CD4-positive, CD25-positive, alpha-beta regulatory T cell (primary cell): ENCODE measurements around the gene MMP25. TPM values are rescaled to one million over a fixed set of nuclear protein-coding genes. Genes with fewer than 3 reads are reported as not detected.
"Not testable (repeated sequence)": the region's sequence is repeated elsewhere in the genome, so short reads cannot be mapped to it uniquely, and the experiment has no call there.

Experiments used
- ATAC-seq, 2 donors: fragments of 150-1000 bp; cut with Tn5 transposase; one replicate each; pipeline ENCODE4 v1.10.0; 2021; ENCODE audit warnings: low read depth in 2 of 2, moderate number of reproducible peaks in 2 of 2, moderate library complexity in 1 of 2
- DNase-seq, 3 donors: peaks; one replicate each; pipeline versions ENCODE4 v3.0.0 to v3.0.0-alpha.2; 2012 to 2022; ENCODE audit warnings: mixed read lengths in 1 of 3
- H3K27ac ChIP-seq: one replicate; pipeline ENCODE4 v1.7.0; 2013; ENCODE audit warnings: mild to moderate bottlenecking, low read length; ENCODE audit not compliant: insufficient read depth, poor library complexity, severe bottlenecking
- H3K27me3 ChIP-seq: one replicate; pipeline ENCODE4 v1.7.0; 2013; ENCODE audit warnings: low read length; ENCODE audit not compliant: control insufficient read depth, insufficient read depth
- H3K36me3 ChIP-seq: one replicate; pipeline ENCODE4 v1.7.0; 2013; ENCODE audit warnings: mild to moderate bottlenecking, low read length, moderate library complexity; ENCODE audit not compliant: control insufficient read depth, insufficient read depth
- H3K4me1 ChIP-seq: 2 replicates; pipeline ENCODE4 v1.7.0; 2013; ENCODE audit warnings: mild to moderate bottlenecking, low read length; ENCODE audit not compliant: insufficient read depth, control insufficient read depth, poor library complexity, severe bottlenecking
- H3K4me3 ChIP-seq: one replicate; pipeline ENCODE4 v1.7.0; 2013; ENCODE audit warnings: low read depth, mild to moderate bottlenecking, low read length, moderate library complexity
- H3K9me3 ChIP-seq, 2 experiments: 1 replicate in 1 of 2; 2 replicates in 1 of 2; pipeline ENCODE4 v1.7.0; 2013; ENCODE audit warnings: low read length in 2 of 2, mild to moderate bottlenecking in 1 of 2, moderate library complexity in 1 of 2; ENCODE audit not compliant: control insufficient read depth in 2 of 2
- H3K27ac Mint-ChIP-seq, 3 donors: one replicate each; pipeline ENCODE4 v1.8.0; 2020 to 2022; ENCODE audit warnings: mild to moderate bottlenecking in 3 of 3, mixed read lengths in 3 of 3, moderate library complexity in 2 of 3
- H3K27me3 Mint-ChIP-seq: one replicate; pipeline ENCODE4 v1.8.0; 2022; ENCODE audit warnings: mild to moderate bottlenecking, mixed read lengths
- H3K36me3 Mint-ChIP-seq: one replicate; pipeline ENCODE4 v1.8.0; 2020; ENCODE audit warnings: mixed read lengths
- H3K4me1 Mint-ChIP-seq, 4 donors: one replicate each; pipeline ENCODE4 v1.8.0; 2020 to 2022; ENCODE audit warnings: mixed read lengths in 4 of 4, mild to moderate bottlenecking in 1 of 4
- H3K4me3 Mint-ChIP-seq, 4 donors: one replicate each; pipeline ENCODE4 v1.8.0; 2020 to 2022; ENCODE audit warnings: mild to moderate bottlenecking in 4 of 4, mixed read lengths in 4 of 4, moderate library complexity in 3 of 4
- H3K9me3 Mint-ChIP-seq, 7 donors: one replicate each; pipeline ENCODE4 v1.8.0; 2020 to 2022; ENCODE audit warnings: mixed read lengths in 7 of 7, mild to moderate bottlenecking in 3 of 7, moderate library complexity in 2 of 7
- polyA plus RNA-seq, 4 donors: library from polyadenylated mRNA; unstranded; fragments of 300-500 nt; fragmentation: Illumina TruSeq; gene quantifications; one replicate each; pipeline ENCODE4 v1.2.3, GENCODE V29; 2021
- total RNA-seq: library from RNA; stranded (reverse); gene quantifications from one replicate; pipeline ENCODE4 v1.2.3, GENCODE V29; 2022

Gene MMP25
- total and polyA plus RNA-seq, 5 donors from 2014 or later, result 0.16 to 1.6 (median 0.65) TPM; not detected in 1

GRCh38 chr16:3055734-3056115, 9.4 kb downstream of the MMP25 start:
- not testable (repeated sequence) for H3K4me3 ChIP-seq, ATAC-seq, H3K9me3 ChIP-seq, H3K36me3 ChIP-seq, H3K27ac ChIP-seq, H3K27me3 ChIP-seq, H3K27me3 Mint-ChIP-seq, H3K9me3 Mint-ChIP-seq, DNase-seq
- H3K4me3 Mint-ChIP-seq, result peak overlapping the region in 3 of 4 donors; percentile 44 to 82 (median 78)
- H3K4me1 ChIP-seq, result peaks cover 42% of the 10 kb centered on the region
- peaks cover 0 to 50% (median 27%) of the 10 kb centered on the region in 4 donors for H3K4me1 Mint-ChIP-seq
- peaks cover 14% of the 10 kb centered on the region for H3K36me3 Mint-ChIP-seq
- peak overlapping the region in 1 of 3 donors; percentile 26 for H3K27ac Mint-ChIP-seq

- DNase-seq (no peak), ATAC-seq (no peak)
- Histone ChIP-seq H3K9me3 (no peaks in the 10 kb centered on the region), H3K36me3 (no peaks in the 10 kb centered on the region), H3K27ac (no peak overlapping the region), H3K4me1 (peaks cover 42% of the 10 kb centered on the region), H3K4me3 (no peak overlapping the region), H3K27me3 (no peaks in the 10 kb centered on the region)
- peak overlapping the region in 2 of 3 donors; percentile 7 to 66 for H3K27ac Mint-ChIP-seq
- peaks cover 14% of the 10 kb centered on the region for H3K36me3 Mint-ChIP-seq
- H3K4me1 Mint-ChIP-seq, result peaks cover 0 to 50% (median 27%) of the 10 kb centered on the region in 4 donors
- H3K4me3 Mint-ChIP-seq, result peak overlapping the region; percentile 35 to 91 (median 70)
- no peaks in the 10 kb centered on the region for H3K27me3 Mint-ChIP-seq
- no peaks in the 10 kb centered on the region for H3K9me3 Mint-ChIP-seq
These were observed 10.2 kb downstream of the MMP25 start for GRCh38 chr16:3056336-3057180.

- no peaks in the 10 kb centered on the region for H3K9me3 Mint-ChIP-seq
- H3K27ac Mint-ChIP-seq, result peak overlapping the region in 2 of 3 donors; percentile 7 to 66
- H3K4me1 Mint-ChIP-seq, result peaks cover 0 to 52% (median 23%) of the 10 kb centered on the region in 4 donors
- Histone ChIP-seq H3K27ac (peak overlapping the region; percentile 33), H3K36me3 (no peaks in the 10 kb centered on the region), H3K27me3 (no peaks in the 10 kb centered on the region), H3K9me3 (no peaks in the 10 kb centered on the region), H3K4me3 (no peak overlapping the region), H3K4me1 (peaks cover 47% of the 10 kb centered on the region)
- no peaks in the 10 kb centered on the region for H3K27me3 Mint-ChIP-seq
- no peak for DNase-seq
- no peak for ATAC-seq
- H3K36me3 Mint-ChIP-seq, result peaks cover 14% of the 10 kb centered on the region
- peak overlapping the region; percentile 65 to 91 (median 76) for H3K4me3 Mint-ChIP-seq
These were observed 11.1 kb downstream of the MMP25 start for GRCh38 chr16:3057181-3058138.

GRCh38 chr16:3058139-3059030, 12.0 kb downstream of the MMP25 start:
- H3K27ac Mint-ChIP-seq, result peak overlapping the region; percentile 54 to 87 (median 80)
- DNase-seq (peak in 2 of 3 donors; percentile 40 to 77), ATAC-seq (peak; percentile 35 to 42)
- Histone ChIP-seq H3K27me3 (no peaks in the 10 kb centered on the region), H3K27ac (peak overlapping the region; percentile 79), H3K4me3 (no peak overlapping the region), H3K9me3 (no peaks in the 10 kb centered on the region), H3K4me1 (peaks cover 47% of the 10 kb centered on the region), H3K36me3 (no peaks in the 10 kb centered on the region)
- H3K4me1 Mint-ChIP-seq, result peaks cover 4 to 61% (median 28%) of the 10 kb centered on the region in 4 donors
- peak overlapping the region; percentile 88 to 92 (median 92) for H3K4me3 Mint-ChIP-seq
- peaks cover 14% of the 10 kb centered on the region for H3K36me3 Mint-ChIP-seq
- no peaks in the 10 kb centered on the region for H3K27me3 Mint-ChIP-seq
- H3K9me3 Mint-ChIP-seq, result no peaks in the 10 kb centered on the region

GRCh38 chr16:3059041-3059722, 12.8 kb downstream of the MMP25 start:
- no peaks in the 10 kb centered on the region for H3K36me3 ChIP-seq
- Mint-ChIP-seq H3K4me1 (peaks cover 4 to 62% (median 31%) of the 10 kb centered on the region in 4 donors), H3K27me3 (no peaks in the 10 kb centered on the region), H3K27ac (peak overlapping the region; percentile 87 to 97 (median 90)), H3K36me3 (peaks cover 7% of the 10 kb centered on the region), H3K9me3 (no peaks in the 10 kb centered on the region), H3K4me3 (peak overlapping the region; percentile 88 to 97 (median 92))
- peak overlapping the region; percentile 79 for H3K27ac ChIP-seq
- ATAC-seq, result peak; percentile 90
- H3K27me3 ChIP-seq, result no peaks in the 10 kb centered on the region
- H3K4me1 ChIP-seq, result peaks cover 55% of the 10 kb centered on the region
- H3K4me3 ChIP-seq, result peak overlapping the region; percentile 48
- peak; percentile 82 to 89 (median 87) for DNase-seq
- H3K9me3 ChIP-seq, result no peaks in the 10 kb centered on the region

- ATAC-seq, result no peak
- no peaks in the 10 kb centered on the region for H3K9me3 ChIP-seq
- H3K27ac Mint-ChIP-seq, result peak overlapping the region; percentile 87 to 97 (median 90)
- no peaks in the 10 kb centered on the region for H3K27me3 ChIP-seq
- peak overlapping the region; percentile 79 for H3K27ac ChIP-seq
- no peaks in the 10 kb centered on the region for H3K27me3 Mint-ChIP-seq
- peaks cover 58% of the 10 kb centered on the region for H3K4me1 ChIP-seq
- peak overlapping the region; percentile 86 to 97 (median 92) for H3K4me3 Mint-ChIP-seq
- peaks cover 4 to 64% (median 32%) of the 10 kb centered on the region in 4 donors for H3K4me1 Mint-ChIP-seq
- H3K9me3 Mint-ChIP-seq, result peaks cover 0 to 2% (median 0%) of the 10 kb centered on the region in 7 donors
- H3K36me3 ChIP-seq, result no peaks in the 10 kb centered on the region
- peak overlapping the region; percentile 48 for H3K4me3 ChIP-seq
- no peak for DNase-seq
- peaks cover 5% of the 10 kb centered on the region for H3K36me3 Mint-ChIP-seq
These were observed 13.4 kb downstream of the MMP25 start for GRCh38 chr16:3059723-3060242.
